Aorta (tissue), 5 donors: ENCODE data around the gene TSC2. TPM values are rescaled to one million over a fixed set of nuclear protein-coding genes. Genes with fewer than 3 reads are reported as not detected.
"Not testable (repeated sequence)": the region's sequence is repeated elsewhere in the genome, so short reads cannot be mapped to it uniquely, and the experiment has no call there.

Experiments
- ATAC-seq: fragments of 200-7000 bp; cut with Tn5 transposase; one replicate; pipeline ENCODE4 v1.9.1; 2022; ENCODE audit warnings: moderate library complexity; ENCODE audit not compliant: low FRiP score
- DNase-seq, 2 donors: peaks; one replicate each; pipeline ENCODE4 v3.0.0-alpha.2; 2020
- H3K27ac ChIP-seq, 2 donors: one replicate each; pipeline ENCODE4 v1.5.1; 2013; ENCODE audit warnings: low read length in 2 of 2, mild to moderate bottlenecking in 2 of 2, moderate library complexity in 2 of 2, control low read depth in 1 of 2, inconsistent platforms in 1 of 2, low read depth in 1 of 2
- H3K27me3 ChIP-seq, 2 donors: one replicate each; pipeline ENCODE4 v1.6.1; 2013; ENCODE audit warnings: control low read depth in 1 of 2, low read length in 1 of 2, mild to moderate bottlenecking in 1 of 2, moderate library complexity in 1 of 2; ENCODE audit not compliant: insufficient read depth in 2 of 2, control insufficient read depth in 1 of 2
- H3K36me3 ChIP-seq, 2 donors: one replicate each; pipeline ENCODE4 v1.6.1; 2013; ENCODE audit warnings: control low read depth in 1 of 2, low read length in 1 of 2, mild to moderate bottlenecking in 1 of 2; ENCODE audit not compliant: insufficient read depth in 2 of 2, control insufficient read depth in 1 of 2
- H3K4me1 ChIP-seq, 2 donors: one replicate each; pipeline ENCODE4 v1.6.1; 2013; ENCODE audit warnings: low read length in 2 of 2, control low read depth in 1 of 2, mild to moderate bottlenecking in 1 of 2, moderate library complexity in 1 of 2; ENCODE audit not compliant: insufficient read depth in 2 of 2, control insufficient read depth in 1 of 2
- H3K4me3 ChIP-seq, 2 donors: one replicate each; pipeline ENCODE4 v1.5.1; 2013; ENCODE audit warnings: low read length in 2 of 2, control low read depth in 1 of 2, mild to moderate bottlenecking in 1 of 2
- H3K9me3 ChIP-seq: one replicate; pipeline ENCODE4 v1.6.1; 2013; ENCODE audit warnings: mild to moderate bottlenecking, low read length; ENCODE audit not compliant: control insufficient read depth
- WGBS, 2 donors: extraction: QIAGEN DNeasy Blood & Tissue Kit; methylation state at CpG; one replicate each; pipeline ENCODE4 v1.1.7; 2013; 5-methylcytosine and 5-hydroxymethylcytosine counted together
- intact Hi-C, 2 donors: fragments of 100-400 bp; cut with DNase I; formaldehyde crosslinking; loops; one replicate each; pipeline versions ENCODE4 v1.14.2 to v1.15.0; 2022
- polyA plus RNA-seq, 2 donors: library from polyadenylated mRNA; stranded (reverse); fragments of 200-250 nt; gene quantifications; one replicate each; pipeline ENCODE4 v1.2.3, GENCODE V29; 2013
- total RNA-seq, 2 donors: library from RNA; stranded (reverse); fragmentation: NEBNext Ultra II Directional; extraction: Animal tissue kit (Norgen Biotek cat#: 25700); gene quantifications; one replicate each; pipeline ENCODE4 v1.2.1, GENCODE V29; 2021
- donor health status: healthy with polysubstance abuse.
- donor health status: Bipolar disorder and iron deficiency.
- donor health status: DM: no; HTN: no; CAD: no.
- donor health status: DM: no; HTN: no; CAD: no.
- donor health status: DM: yes; HTN: yes; CAD: no.

The TSC2 gene
- total and polyA plus RNA-seq, 4 donors: 16.2 to 166 (median 119) TPM

GRCh38 chr16:2033909-2034695, 13.7 kb upstream of the TSC2 start:
- peak overlapping the region; percentile 64 to 91 for H3K27ac ChIP-seq
- H3K4me3 ChIP-seq, H3K36me3 ChIP-seq, H3K9me3 ChIP-seq, DNase-seq, H3K4me1 ChIP-seq, H3K27me3 ChIP-seq, ATAC-seq, intact Hi-C loops: not testable (repeated sequence)
- 8 to 12% methylated on average over 14 to 16 of the region's 32 CpGs for WGBS, 2 donors

GRCh38 chr16:2034696-2035430, 12.9 kb upstream of the TSC2 start:
- 28 to 40% methylated on average over 14 to 17 of the region's 17 CpGs for WGBS, 2 donors
- no peaks in the 10 kb centered on the region for H3K4me1 ChIP-seq
- intact Hi-C loops: no loop called here

GRCh38 chr16:2035431-2036199, 12.2 kb upstream of the TSC2 start:
- intact Hi-C loops: no loop called here
- no peaks in the 10 kb centered on the region for H3K9me3 ChIP-seq
- no peaks in the 10 kb centered on the region for H3K4me1 ChIP-seq
- H3K27me3 ChIP-seq: no peaks in the 10 kb centered on the region
- no peak overlapping the region for H3K4me3 ChIP-seq
- H3K36me3 ChIP-seq: no peaks in the 10 kb centered on the region
- H3K27ac ChIP-seq: peak overlapping the region; percentile 73 to 93
- 10% methylated on average over 32 to 34 of the region's 34 CpGs for WGBS, 2 donors
- DNase-seq (peak; percentile 90 to 93), ATAC-seq (peak; percentile 62)

More at GRCh38 chr16:2034696-2035430, 12.9 kb upstream of the TSC2 start:
- Histone ChIP-seq H3K9me3 (no peaks in the 10 kb centered on the region), H3K4me3 (no peak overlapping the region), H3K36me3 (no peaks in the 10 kb centered on the region), H3K27ac (peak overlapping the region; percentile 73 to 93), H3K27me3 (no peaks in the 10 kb centered on the region)
- no peak for ATAC-seq
- DNase-seq: no peak

GRCh38 chr16:2036200-2036966, 11.4 kb upstream of the TSC2 start:
- Histone ChIP-seq H3K27me3 (no peaks in the 10 kb centered on the region), H3K4me3 (no peak overlapping the region), H3K9me3 (no peaks in the 10 kb centered on the region), H3K36me3 (no peaks in the 10 kb centered on the region), H3K27ac (peak overlapping the region; percentile 7 to 93), H3K4me1 (no peaks in the 10 kb centered on the region)
- no peak for DNase-seq
- intact Hi-C loops: no loop called here
- WGBS, 2 donors: 74 to 77% methylated on average over 42 to 47 of the region's 47 CpGs
- no peak for ATAC-seq

- no peak for DNase-seq
- no peaks in the 10 kb centered on the region for H3K27me3 ChIP-seq
- WGBS, 2 donors: 86 to 88% methylated on average over 14 to 15 of the region's 15 CpGs
- H3K27ac ChIP-seq: peak overlapping the region in 1 of 2 donors; percentile 93
- H3K4me1 ChIP-seq: no peaks in the 10 kb centered on the region
- no peaks in the 10 kb centered on the region for H3K36me3 ChIP-seq
- ATAC-seq: no peak
- intact Hi-C loops: no loop called here
- H3K9me3 ChIP-seq: no peaks in the 10 kb centered on the region
- H3K4me3 ChIP-seq: no peak overlapping the region
These were observed 10.7 kb upstream of the TSC2 start for GRCh38 chr16:2037115-2037514.

GRCh38 chr16:2037647-2038381, 10.0 kb upstream of the TSC2 start:
- Histone ChIP-seq H3K9me3 (no peaks in the 10 kb centered on the region), H3K36me3 (no peaks in the 10 kb centered on the region), H3K27me3 (no peaks in the 10 kb centered on the region), H3K27ac (peak overlapping the region; percentile 5 to 6), H3K4me1 (no peaks in the 10 kb centered on the region), H3K4me3 (no peak overlapping the region)
- DNase-seq (no peak), ATAC-seq (no peak)
- intact Hi-C loops: no loop called here
- WGBS, 2 donors: 76 to 85% methylated on average over 28 to 29 of the region's 29 CpGs

GRCh38 chr16:2038382-2039231, 9.2 kb upstream of the TSC2 start:
- Histone ChIP-seq H3K27me3 (no peaks in the 10 kb centered on the region), H3K4me3 (no peak overlapping the region), H3K4me1 (no peaks in the 10 kb centered on the region), H3K9me3 (no peaks in the 10 kb centered on the region), H3K27ac (peak overlapping the region in 1 of 2 donors; percentile 6), H3K36me3 (no peaks in the 10 kb centered on the region)
- intact Hi-C loops: no loop called here
- ATAC-seq (no peak), DNase-seq (no peak)
- 74 to 80% methylated on average over 36 to 41 of the region's 41 CpGs for WGBS, 2 donors
